Breast epithelium (tissue), 4 donors: Measurements from ENCODE around the gene MUC20. TPM values are rescaled to one million over a fixed set of nuclear protein-coding genes. Genes with fewer than 3 reads are reported as not detected.

ENCODE experiments used
- DNase-seq, 2 donors: peaks; one replicate each; pipeline ENCODE4 v3.0.0-alpha.2; 2019; ENCODE audit warnings: low spot score in 2 of 2
- H3K27ac ChIP-seq, 2 donors: fragments of 200-600 bp; sonication (generic) in 1 of 2; one replicate each; pipeline ENCODE4 v1.5.1; 2016 to 2019; ENCODE audit warnings: mild to moderate bottlenecking in 1 of 2
- H3K27me3 ChIP-seq, 2 donors: fragments of 200-600 bp; sonication (generic) in 1 of 2; one replicate each; pipeline versions ENCODE4 v1.5.1 to v1.6.0; 2017 to 2019; ENCODE audit warnings: control low read depth in 1 of 2, mild to moderate bottlenecking in 1 of 2
- H3K36me3 ChIP-seq: fragments of 200-600 bp; one replicate; pipeline ENCODE4 v1.5.1; 2019
- H3K4me1 ChIP-seq, 2 donors: fragments of 200-600 bp; sonication (generic); one replicate each; pipeline ENCODE4 v1.5.1; 2016 to 2019; ENCODE audit warnings: control low read depth in 1 of 2
- H3K4me3 ChIP-seq, 3 donors: fragments of 200-600 bp; sonication (generic); 1 replicate in 2 of 3; 2 replicates in 1 of 3; pipeline ENCODE4 v1.5.1; 2016 to 2019; ENCODE audit warnings: mild to moderate bottlenecking in 3 of 3, moderate library complexity in 2 of 3
- H3K9me3 ChIP-seq, 2 donors: fragments of 200-600 bp; sonication (generic) in 1 of 2; one replicate each; pipeline ENCODE4 v1.5.1; 2016 to 2019; ENCODE audit warnings: control low read depth in 1 of 2
- CTCF ChIP-seq, 3 donors: fragments of 450-650 bp; IDR thresholded peaks; one replicate each; pipeline ENCODE4 v1.5.1; 2016 to 2017; ENCODE audit warnings: antibody characterized with exemption in 3 of 3, mild to moderate bottlenecking in 3 of 3, moderate library complexity in 3 of 3
- POLR2A ChIP-seq: fragments of 450-650 bp; IDR thresholded peaks from one replicate; pipeline ENCODE4 v1.6.1; 2016; ENCODE audit warnings: antibody characterized with exemption, mild to moderate bottlenecking, moderate library complexity
- POLR2AphosphoS5 ChIP-seq, 3 donors: sonication (generic); formaldehyde crosslinking; IDR thresholded peaks; one replicate each; pipeline ENCODE4 v1.6.1; 2017; ENCODE audit warnings: antibody characterized with exemption in 3 of 3
- intact Hi-C: fragments of 100-400 bp; cut with DNase I; formaldehyde crosslinking; loops from one replicate; pipeline ENCODE4 v1.15.1; 2023; ENCODE audit warnings: low total_unique reads
- total RNA-seq, 3 donors: library from RNA; depleted of rRNA; stranded (reverse); fragments of >200 nt; gene quantifications; one replicate each; pipeline ENCODE4 v1.1.0, GENCODE V29; 2016

Gene MUC20
- total RNA-seq, 3 donors from 2014 or later: 2.7 to 24.3 (median 20.1) TPM

- TF ChIP-seq POLR2AphosphoS5 (IDR thresholded peaks at IDR 0.05): no peak
- TF ChIP-seq POLR2A: no peak
- no peak for TF ChIP-seq CTCF (IDR thresholded peaks at IDR 0.05)
- Histone ChIP-seq H3K27me3 (no peaks in the 10 kb centered on the region), H3K9me3 (no peaks in the 10 kb centered on the region), H3K4me3 (no peak overlapping the region), H3K36me3 (no peaks in the 10 kb centered on the region), H3K4me1 (no peaks in the 10 kb centered on the region), H3K27ac (no peak overlapping the region)
- intact Hi-C loops: loop anchor here (1.0 kb wide), 1 partner anchor 43 kb away; no protein-coding TSS in a partner anchor
- DNase-seq: no peak
Observed at GRCh38 chr3:195703776-195704175, 17.0 kb upstream of the MUC20 start.

DNA sequence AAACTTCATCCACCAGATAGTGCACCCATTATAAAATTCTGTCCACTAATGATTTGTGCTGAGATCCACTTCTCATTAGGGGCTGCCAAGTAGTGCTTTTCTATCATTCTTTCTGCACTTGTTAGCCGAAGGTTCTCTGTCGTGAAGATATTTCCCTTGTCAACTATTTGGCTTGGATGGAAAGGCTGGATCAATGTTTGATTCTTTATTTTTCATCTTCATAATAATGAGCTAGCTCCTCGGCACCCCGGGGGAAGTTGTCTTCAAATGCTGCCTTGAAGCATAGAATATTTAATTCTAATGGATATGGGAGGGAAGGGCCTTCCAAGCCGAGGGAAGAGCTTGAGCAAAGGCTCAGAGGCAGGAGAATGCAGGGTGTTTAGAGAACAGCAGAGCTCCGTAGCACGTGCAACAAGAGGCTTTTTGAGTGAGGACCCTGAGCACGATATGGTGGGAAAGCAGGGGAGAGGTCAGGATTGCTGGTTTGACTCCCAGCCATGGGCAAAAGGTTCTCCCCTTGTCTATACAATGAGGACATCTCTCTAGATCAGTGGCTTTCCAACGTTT lies 16.3 kb upstream of the MUC20 start:
- intact Hi-C loops: loop anchor here (1.0 kb wide), 1 partner anchor 42 kb away; no protein-coding TSS in a partner anchor
- H3K36me3 ChIP-seq: no peaks in the 10 kb centered on the region
- H3K4me1 ChIP-seq: no peaks in the 10 kb centered on the region
- no peak overlapping the region for H3K4me3 ChIP-seq
- no peak for TF ChIP-seq POLR2AphosphoS5 (IDR thresholded peaks at IDR 0.05)
- no peak for TF ChIP-seq CTCF (IDR thresholded peaks at IDR 0.05)
- TF ChIP-seq POLR2A: no peak
- DNase-seq: no peak
- no peak overlapping the region for H3K27ac ChIP-seq
- H3K9me3 ChIP-seq: no peaks in the 10 kb centered on the region
- no peaks in the 10 kb centered on the region for H3K27me3 ChIP-seq

DNA sequence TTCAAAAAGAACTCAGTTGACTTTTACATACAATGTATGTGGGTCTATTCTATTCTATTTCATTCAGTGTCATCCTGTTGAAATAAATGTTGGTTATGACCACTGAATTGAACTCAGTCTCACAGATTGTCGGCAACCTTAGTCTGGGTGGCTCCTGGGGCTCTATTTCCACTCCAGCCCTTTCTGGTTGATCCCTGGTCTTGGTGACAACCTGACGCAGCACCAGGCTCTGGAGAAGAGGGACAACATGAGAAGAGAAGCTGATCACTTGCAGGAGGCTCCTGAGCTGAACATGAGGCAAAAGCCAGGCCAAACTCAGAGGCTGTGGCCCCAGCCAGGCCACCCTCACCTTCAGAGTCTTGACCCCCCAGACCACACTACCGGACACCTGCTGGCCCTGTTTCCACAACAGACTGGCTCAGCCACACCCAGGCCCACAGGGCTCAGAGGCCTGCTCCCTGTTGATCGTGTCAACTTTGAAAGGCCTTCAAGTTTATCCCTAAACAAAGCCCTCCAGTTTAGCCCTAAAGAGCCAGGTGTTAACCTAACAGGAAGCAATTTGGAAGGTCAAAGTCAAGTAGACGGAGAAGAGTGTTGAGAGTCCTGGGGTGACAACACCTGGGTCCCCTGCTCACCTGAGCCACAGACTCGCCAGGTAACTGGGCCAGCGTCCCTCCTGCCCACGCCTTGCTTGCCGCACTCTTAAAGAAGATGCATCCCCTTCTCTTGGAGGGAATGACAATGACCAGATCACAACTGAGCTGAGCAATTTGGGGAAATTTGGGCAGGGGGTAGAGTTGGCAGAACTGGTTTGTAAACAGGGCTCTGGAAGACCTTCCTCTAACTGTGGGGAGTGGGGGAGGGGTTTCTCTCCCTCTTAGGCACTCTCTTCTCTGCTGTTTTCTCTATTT lies 15.4 kb upstream of the MUC20 start:
- Histone ChIP-seq H3K27ac (no peak overlapping the region), H3K9me3 (no peaks in the 10 kb centered on the region), H3K4me3 (no peak overlapping the region), H3K27me3 (no peaks in the 10 kb centered on the region), H3K36me3 (no peaks in the 10 kb centered on the region), H3K4me1 (no peaks in the 10 kb centered on the region)
- DNase-seq: no peak
- intact Hi-C loops: no loop called here
- no peak for TF ChIP-seq POLR2A
- no peak for TF ChIP-seq CTCF (IDR thresholded peaks at IDR 0.05)
- TF ChIP-seq POLR2AphosphoS5 (IDR thresholded peaks at IDR 0.05): no peak

DNA sequence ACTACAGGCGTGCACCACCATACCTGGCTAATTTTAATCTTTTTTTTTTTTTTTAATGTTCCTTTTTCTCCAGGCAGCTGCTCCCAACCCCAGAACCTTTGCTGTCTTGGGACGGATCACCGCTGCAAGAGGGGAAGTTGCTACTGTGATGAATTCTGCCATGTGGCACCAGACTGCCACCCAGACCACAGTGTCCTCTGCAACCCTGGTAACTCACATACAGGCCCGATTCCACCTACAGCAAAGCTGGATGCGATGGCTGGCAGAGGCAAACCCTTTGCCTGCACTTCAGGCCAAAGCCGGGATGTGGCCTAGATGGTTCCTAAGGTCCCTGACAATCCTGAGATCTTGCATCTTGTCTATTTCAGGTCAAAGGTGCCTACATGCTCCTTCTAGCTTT lies 12.7 kb upstream of the MUC20 start:
- intact Hi-C loops: no loop called here
- H3K9me3 ChIP-seq: no peaks in the 10 kb centered on the region
- H3K27me3 ChIP-seq: no peaks in the 10 kb centered on the region
- no peaks in the 10 kb centered on the region for H3K36me3 ChIP-seq
- DNase-seq: no peak
- no peak overlapping the region for H3K27ac ChIP-seq
- no peak overlapping the region for H3K4me3 ChIP-seq
- H3K4me1 ChIP-seq: no peaks in the 10 kb centered on the region
- TF ChIP-seq POLR2A: no peak
- no peak for TF ChIP-seq CTCF (IDR thresholded peaks at IDR 0.05)
- no peak for TF ChIP-seq POLR2AphosphoS5 (IDR thresholded peaks at IDR 0.05)
